Left ventricle myocardium inferior (tissue), 1 donor: Measurements from ENCODE around the gene LEPR. TPM values are rescaled to one million over a fixed set of nuclear protein-coding genes. Genes with fewer than 3 reads are reported as not detected.
"Not testable (repeated sequence)": the region's sequence is repeated elsewhere in the genome, so short reads cannot be mapped to it uniquely, and the experiment has no call there.

Source experiments
- DNase-seq: peaks from one replicate; pipeline ENCODE4 v3.0.0-alpha.2; 2020
- H3K27ac ChIP-seq: fragments of 200-600 bp; replicated peaks from 2 replicates; pipeline ENCODE4 v1.8.0; 2021
- H3K27me3 ChIP-seq: fragments of 200-600 bp; 2 replicates; pipeline ENCODE4 v1.8.0; 2021; ENCODE audit warnings: low read depth
- H3K36me3 ChIP-seq: fragments of 200-600 bp; 2 replicates; pipeline ENCODE4 v1.8.0; 2021
- H3K4me1 ChIP-seq: fragments of 200-600 bp; 2 replicates; pipeline ENCODE4 v1.8.0; 2021
- H3K4me3 ChIP-seq: fragments of 200-600 bp; 2 replicates; pipeline ENCODE4 v1.8.0; 2021; ENCODE audit warnings: mild to moderate bottlenecking, moderate library complexity
- H3K9me3 ChIP-seq: fragments of 200-600 bp; replicated peaks from 2 replicates; pipeline ENCODE4 v1.8.0; 2021
- intact Hi-C: fragments of 100-400 bp; cut with micrococcal nuclease; formaldehyde crosslinking; loops from one replicate; pipeline ENCODE4 v1.11.0; 2022
- total RNA-seq: library from RNA; stranded (reverse); fragmentation: NEBNext Ultra II Directional; extraction: Animal tissue kit (Norgen Biotek cat#: 25700); gene quantifications from one replicate; pipeline ENCODE4 v1.2.1, GENCODE V29; 2021
- TF ChIP-seq, protein P1 (sequence below): fragments of 200-600 bp; IDR thresholded peaks from 2 replicates; pipeline ENCODE4 v1.8.0; 2021; ENCODE audit warnings: antibody characterized with exemption, mild to moderate bottlenecking, borderline replicate concordance
- donor health status: DM: no; HTN: yes; CAD: no; lungs with severe emphysema.

LEPR gene
- total RNA-seq, 1 donor from 2014 or later, result 7.1 TPM

GRCh38 chr1:65444128-65444640 lies 23.7 kb downstream of the LEPR start:
- TF ChIP-seq, protein P1, sequence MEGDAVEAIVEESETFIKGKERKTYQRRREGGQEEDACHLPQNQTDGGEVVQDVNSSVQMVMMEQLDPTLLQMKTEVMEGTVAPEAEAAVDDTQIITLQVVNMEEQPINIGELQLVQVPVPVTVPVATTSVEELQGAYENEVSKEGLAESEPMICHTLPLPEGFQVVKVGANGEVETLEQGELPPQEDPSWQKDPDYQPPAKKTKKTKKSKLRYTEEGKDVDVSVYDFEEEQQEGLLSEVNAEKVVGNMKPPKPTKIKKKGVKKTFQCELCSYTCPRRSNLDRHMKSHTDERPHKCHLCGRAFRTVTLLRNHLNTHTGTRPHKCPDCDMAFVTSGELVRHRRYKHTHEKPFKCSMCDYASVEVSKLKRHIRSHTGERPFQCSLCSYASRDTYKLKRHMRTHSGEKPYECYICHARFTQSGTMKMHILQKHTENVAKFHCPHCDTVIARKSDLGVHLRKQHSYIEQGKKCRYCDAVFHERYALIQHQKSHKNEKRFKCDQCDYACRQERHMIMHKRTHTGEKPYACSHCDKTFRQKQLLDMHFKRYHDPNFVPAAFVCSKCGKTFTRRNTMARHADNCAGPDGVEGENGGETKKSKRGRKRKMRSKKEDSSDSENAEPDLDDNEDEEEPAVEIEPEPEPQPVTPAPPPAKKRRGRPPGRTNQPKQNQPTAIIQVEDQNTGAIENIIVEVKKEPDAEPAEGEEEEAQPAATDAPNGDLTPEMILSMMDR, result no peak
- no peak overlapping the region for H3K27ac ChIP-seq
- H3K9me3 ChIP-seq, result no peaks in the 10 kb centered on the region
- H3K4me1 ChIP-seq, result no peaks in the 10 kb centered on the region
- DNase-seq, result no peak
- no peaks in the 10 kb centered on the region for H3K27me3 ChIP-seq
- intact Hi-C loops, result no loop called here
- H3K36me3 ChIP-seq, result no peaks in the 10 kb centered on the region
- no peak overlapping the region for H3K4me3 ChIP-seq

DNA sequence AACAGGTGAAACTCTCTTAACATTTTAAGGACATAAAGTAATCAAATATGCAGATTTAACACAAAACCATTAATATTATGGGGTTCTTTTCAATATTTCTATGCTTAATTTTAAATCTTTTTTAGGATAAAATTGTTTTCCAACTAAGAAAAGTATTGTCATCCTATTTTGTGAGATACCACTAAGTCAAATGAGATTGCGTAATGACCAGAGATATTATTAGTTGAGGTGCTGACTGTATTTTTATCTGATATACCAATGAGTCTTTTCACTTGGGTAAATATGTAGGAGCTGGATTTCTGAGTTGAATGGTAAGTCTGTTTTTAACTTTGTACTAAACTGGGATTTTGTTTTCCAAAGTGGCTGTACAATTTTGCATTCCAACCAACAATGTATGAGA lies 25.4 kb downstream of the LEPR start:
- TF ChIP-seq, protein P1, result no peak
- no peak for DNase-seq
- intact Hi-C loops, result no loop called here
- H3K4me1 ChIP-seq, result no peaks in the 10 kb centered on the region
- no peaks in the 10 kb centered on the region for H3K27me3 ChIP-seq
- H3K36me3 ChIP-seq, result no peaks in the 10 kb centered on the region
- no peak overlapping the region for H3K27ac ChIP-seq
- H3K9me3 ChIP-seq, result no peaks in the 10 kb centered on the region
- no peak overlapping the region for H3K4me3 ChIP-seq

DNA sequence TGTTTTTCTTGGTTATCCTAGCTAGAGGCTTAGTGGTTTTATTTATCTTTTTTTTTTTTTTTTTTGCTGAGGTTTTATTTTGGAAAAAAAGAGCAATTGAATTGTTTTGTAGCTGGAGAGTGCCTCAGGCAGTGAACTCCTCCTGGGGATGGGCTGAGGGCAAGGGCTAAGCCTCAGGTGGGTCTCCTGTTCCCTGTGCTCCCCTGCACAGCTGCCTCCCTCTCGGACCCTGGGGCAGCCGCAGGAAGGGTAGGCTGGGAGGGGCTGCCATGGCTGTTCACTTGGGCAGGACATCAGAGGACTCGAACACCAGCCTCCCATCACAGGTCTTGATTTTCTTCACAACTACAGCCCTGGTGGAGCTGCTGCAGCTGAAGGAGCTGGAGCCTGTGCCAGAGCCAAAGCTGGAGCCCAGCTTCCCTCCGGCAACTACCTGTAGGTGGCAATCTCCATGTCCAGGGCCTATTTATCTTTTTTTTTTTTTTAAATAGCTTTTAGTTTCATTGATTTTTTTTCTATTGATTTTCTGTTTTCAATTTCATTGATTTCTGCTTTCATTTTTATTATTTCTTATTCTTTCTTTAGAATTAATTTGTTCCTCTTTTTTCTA lies 28.9 kb downstream of the LEPR start:
- TF ChIP-seq, protein P1, result no peak
- intact Hi-C loops, result no loop called here

GRCh38 chr1:65455678-65456077 lies 35.2 kb downstream of the LEPR start:
- intact Hi-C loops, H3K27me3 ChIP-seq, H3K9me3 ChIP-seq, H3K4me1 ChIP-seq, DNase-seq, H3K4me3 ChIP-seq, H3K36me3 ChIP-seq, H3K27ac ChIP-seq: not testable (repeated sequence)

More for the DNA sequence above, 28.9 kb downstream of the LEPR start:
- peaks cover 3% of the 10 kb centered on the region for H3K9me3 ChIP-seq
- no peaks in the 10 kb centered on the region for H3K36me3 ChIP-seq
- H3K27me3 ChIP-seq, result no peaks in the 10 kb centered on the region
- no peak for DNase-seq
- no peaks in the 10 kb centered on the region for H3K4me1 ChIP-seq
- no peak overlapping the region for H3K27ac ChIP-seq
- no peak overlapping the region for H3K4me3 ChIP-seq

DNA sequence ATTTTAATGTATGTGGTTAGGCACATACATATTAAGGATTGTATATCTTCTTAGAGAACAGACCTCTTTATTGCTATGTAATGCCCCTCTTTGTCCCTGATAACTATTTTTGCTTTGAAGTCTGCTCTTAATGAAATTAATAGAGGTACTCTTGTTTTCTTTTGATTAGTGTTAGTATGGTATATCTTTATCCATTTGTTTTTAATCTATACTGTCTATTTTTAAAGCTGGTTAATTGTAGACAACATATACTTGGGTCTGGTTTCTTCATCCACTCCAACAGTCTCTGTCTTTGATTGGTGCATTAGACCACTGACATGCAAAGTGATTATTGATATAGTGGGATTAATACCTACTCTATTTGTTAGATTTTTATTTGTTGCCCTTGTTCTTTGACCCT lies 36.0 kb downstream of the LEPR start:
- TF ChIP-seq, protein P1, result no peak
- no peaks in the 10 kb centered on the region for H3K36me3 ChIP-seq
- no peak for DNase-seq
- no peak overlapping the region for H3K4me3 ChIP-seq
- intact Hi-C loops, result no loop called here
- peaks cover 5% of the 10 kb centered on the region for H3K4me1 ChIP-seq
- H3K9me3 ChIP-seq, result peaks cover 3% of the 10 kb centered on the region
- no peaks in the 10 kb centered on the region for H3K27me3 ChIP-seq
- H3K27ac ChIP-seq, result no peak overlapping the region

DNA sequence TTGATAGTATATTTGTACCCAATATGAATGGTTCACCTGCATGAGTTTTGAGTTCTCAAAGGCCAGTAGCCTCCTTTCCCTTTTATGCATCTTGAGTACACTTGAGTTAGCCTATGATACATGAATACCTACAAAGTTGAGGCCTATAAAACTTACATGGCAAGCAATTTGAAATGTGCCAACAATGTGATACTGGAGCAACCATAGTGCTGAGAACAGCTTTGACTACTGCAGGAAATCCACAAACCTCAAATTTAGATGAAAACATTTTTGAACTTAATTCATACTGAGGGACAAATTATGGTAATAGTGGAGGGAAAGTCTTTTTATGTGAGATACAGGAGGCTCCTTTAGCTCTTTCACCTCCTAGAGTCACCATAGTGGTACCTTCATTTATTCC lies 37.4 kb downstream of the LEPR start:
- H3K9me3 ChIP-seq, result peaks cover 3% of the 10 kb centered on the region
- no peak for DNase-seq
- peaks cover 5% of the 10 kb centered on the region for H3K4me1 ChIP-seq
- intact Hi-C loops, result no loop called here
- TF ChIP-seq, protein P1, result no peak
- no peak overlapping the region for H3K4me3 ChIP-seq
- no peak overlapping the region for H3K27ac ChIP-seq
- no peaks in the 10 kb centered on the region for H3K36me3 ChIP-seq
- no peaks in the 10 kb centered on the region for H3K27me3 ChIP-seq
